ENCODE measurements around the gene BCL2L2. TPM values are rescaled to one million over a fixed set of nuclear protein-coding genes. Genes with fewer than 3 reads are reported as not detected.

BCL2L2 gene
- total and polyA plus RNA-seq, 9 of the 15 experiments (the other 6 are each of a cell fraction or from before 2014, with no cell fraction given), result 2.6 to 32.5 (median 14.7) TPM

- TF ChIP-seq PYGO2 (tag; IDR thresholded peaks at IDR 0.05), result no peak
- TF ChIP-seq, protein P1, sequence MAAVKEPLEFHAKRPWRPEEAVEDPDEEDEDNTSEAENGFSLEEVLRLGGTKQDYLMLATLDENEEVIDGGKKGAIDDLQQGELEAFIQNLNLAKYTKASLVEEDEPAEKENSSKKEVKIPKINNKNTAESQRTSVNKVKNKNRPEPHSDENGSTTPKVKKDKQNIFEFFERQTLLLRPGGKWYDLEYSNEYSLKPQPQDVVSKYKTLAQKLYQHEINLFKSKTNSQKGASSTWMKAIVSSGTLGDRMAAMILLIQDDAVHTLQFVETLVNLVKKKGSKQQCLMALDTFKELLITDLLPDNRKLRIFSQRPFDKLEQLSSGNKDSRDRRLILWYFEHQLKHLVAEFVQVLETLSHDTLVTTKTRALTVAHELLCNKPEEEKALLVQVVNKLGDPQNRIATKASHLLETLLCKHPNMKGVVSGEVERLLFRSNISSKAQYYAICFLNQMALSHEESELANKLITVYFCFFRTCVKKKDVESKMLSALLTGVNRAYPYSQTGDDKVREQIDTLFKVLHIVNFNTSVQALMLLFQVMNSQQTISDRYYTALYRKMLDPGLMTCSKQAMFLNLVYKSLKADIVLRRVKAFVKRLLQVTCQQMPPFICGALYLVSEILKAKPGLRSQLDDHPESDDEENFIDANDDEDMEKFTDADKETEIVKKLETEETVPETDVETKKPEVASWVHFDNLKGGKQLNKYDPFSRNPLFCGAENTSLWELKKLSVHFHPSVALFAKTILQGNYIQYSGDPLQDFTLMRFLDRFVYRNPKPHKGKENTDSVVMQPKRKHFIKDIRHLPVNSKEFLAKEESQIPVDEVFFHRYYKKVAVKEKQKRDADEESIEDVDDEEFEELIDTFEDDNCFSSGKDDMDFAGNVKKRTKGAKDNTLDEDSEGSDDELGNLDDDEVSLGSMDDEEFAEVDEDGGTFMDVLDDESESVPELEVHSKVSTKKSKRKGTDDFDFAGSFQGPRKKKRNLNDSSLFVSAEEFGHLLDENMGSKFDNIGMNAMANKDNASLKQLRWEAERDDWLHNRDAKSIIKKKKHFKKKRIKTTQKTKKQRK (IDR thresholded peaks at IDR 0.05; ENCODE audit: borderline replicate concordance, low read depth, low read length), result no peak
- TF ChIP-seq PBX2 (CRISPR knock-in tag; IDR thresholded peaks at IDR 0.05; ENCODE audit: low read depth), result no peak
- TF ChIP-seq PBX2 (tag; conservative IDR thresholded peaks at IDR 0.05; ENCODE audit: low read depth), result no peak
- peak; percentile 49; the same call in 1 of the 2 replicates for TF ChIP-seq ZBTB12 (CRISPR knock-in tag; IDR thresholded peaks at IDR 0.05)
- no peak for TF ChIP-seq ZNF282 (CRISPR knock-in tag; IDR thresholded peaks at IDR 0.05)
- TF ChIP-seq ZNF316 (IDR thresholded peaks at IDR 0.05), result peak; percentile 93
- TF ChIP-seq ZBTB8A (IDR thresholded peaks at IDR 0.05; ENCODE audit: partially characterized antibody), result no peak
- TF ChIP-seq, protein P2, sequence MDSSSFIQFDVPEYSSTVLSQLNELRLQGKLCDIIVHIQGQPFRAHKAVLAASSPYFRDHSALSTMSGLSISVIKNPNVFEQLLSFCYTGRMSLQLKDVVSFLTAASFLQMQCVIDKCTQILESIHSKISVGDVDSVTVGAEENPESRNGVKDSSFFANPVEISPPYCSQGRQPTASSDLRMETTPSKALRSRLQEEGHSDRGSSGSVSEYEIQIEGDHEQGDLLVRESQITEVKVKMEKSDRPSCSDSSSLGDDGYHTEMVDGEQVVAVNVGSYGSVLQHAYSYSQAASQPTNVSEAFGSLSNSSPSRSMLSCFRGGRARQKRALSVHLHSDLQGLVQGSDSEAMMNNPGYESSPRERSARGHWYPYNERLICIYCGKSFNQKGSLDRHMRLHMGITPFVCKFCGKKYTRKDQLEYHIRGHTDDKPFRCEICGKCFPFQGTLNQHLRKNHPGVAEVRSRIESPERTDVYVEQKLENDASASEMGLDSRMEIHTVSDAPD (CRISPR knock-in tag; IDR thresholded peaks at IDR 0.05), result no peak
- TF ChIP-seq IRF1 (CRISPR knock-in tag; IDR thresholded peaks at IDR 0.05; ENCODE audit: borderline replicate concordance), result no peak
- TF ChIP-seq RBM22 (IDR thresholded peaks at IDR 0.05; ENCODE audit: low read depth, low read length, poor library complexity, severe bottlenecking), result no peak
- no peak for TF ChIP-seq ZNF668 (CRISPR knock-in tag; IDR thresholded peaks at IDR 0.05)
- TF ChIP-seq, protein P3, sequence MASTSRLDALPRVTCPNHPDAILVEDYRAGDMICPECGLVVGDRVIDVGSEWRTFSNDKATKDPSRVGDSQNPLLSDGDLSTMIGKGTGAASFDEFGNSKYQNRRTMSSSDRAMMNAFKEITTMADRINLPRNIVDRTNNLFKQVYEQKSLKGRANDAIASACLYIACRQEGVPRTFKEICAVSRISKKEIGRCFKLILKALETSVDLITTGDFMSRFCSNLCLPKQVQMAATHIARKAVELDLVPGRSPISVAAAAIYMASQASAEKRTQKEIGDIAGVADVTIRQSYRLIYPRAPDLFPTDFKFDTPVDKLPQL (IDR thresholded peaks at IDR 0.05; ENCODE audit: extremely low read depth, insufficient read length), result no peak
- TF ChIP-seq, protein P4, sequence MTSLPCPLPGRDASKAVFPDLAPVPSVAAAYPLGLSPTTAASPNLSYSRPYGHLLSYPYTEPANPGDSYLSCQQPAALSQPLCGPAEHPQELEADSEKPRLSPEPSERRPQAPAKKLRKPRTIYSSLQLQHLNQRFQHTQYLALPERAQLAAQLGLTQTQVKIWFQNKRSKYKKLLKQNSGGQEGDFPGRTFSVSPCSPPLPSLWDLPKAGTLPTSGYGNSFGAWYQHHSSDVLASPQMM (CRISPR knock-in tag; IDR thresholded peaks at IDR 0.05), result no peak
These were observed 5.2 kb upstream of the BCL2L2 start (continued) for GRCh38 chr14:23301288-23301968.

Data from K562 (cell line).